HT1080 (cell line): ENCODE data around the gene HIVEP3. TPM values are rescaled to one million over a fixed set of nuclear protein-coding genes. Genes with fewer than 3 reads are reported as not detected.

ENCODE experiments used
- DNase-seq: peaks from one replicate; pipeline ENCODE4 v3.0.0-alpha.2; 2015; ENCODE audit warnings: low read depth
- total RNA-seq: library from RNA; depleted of rRNA; stranded (reverse); fragments of >200 nt; shearing (Covaris generic); gene quantifications from 2 replicates; pipeline ENCODE4 v1.2.3, GENCODE V29; 2014

Gene HIVEP3
- total RNA-seq, 1 experiment from 2014 or later, result 6.2 TPM

- DNase-seq, result no peak
Observed at GRCh38 chr1:41848216-41848952, 70.3 kb downstream of the HIVEP3 start.

DNA sequence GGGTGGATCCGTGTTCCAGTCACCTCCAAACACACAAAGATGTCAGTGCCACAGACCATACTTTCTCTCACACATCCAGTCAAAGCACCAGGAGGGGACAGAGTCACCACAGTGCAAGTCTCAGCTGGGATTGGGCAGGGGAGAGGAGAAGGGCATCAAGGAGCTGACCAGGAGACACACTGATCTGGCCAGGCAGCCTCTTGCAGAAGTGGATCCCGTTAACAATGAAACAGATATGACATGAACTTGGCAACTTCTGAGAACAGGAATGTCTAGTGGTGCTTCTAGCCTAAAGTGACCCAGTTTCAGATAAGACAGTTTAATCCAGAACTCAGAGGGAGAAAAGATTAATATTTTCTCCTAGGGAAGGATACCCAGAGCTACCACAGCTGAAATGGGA lies 71.0 kb downstream of the HIVEP3 start:
- DNase-seq, result no peak

DNA sequence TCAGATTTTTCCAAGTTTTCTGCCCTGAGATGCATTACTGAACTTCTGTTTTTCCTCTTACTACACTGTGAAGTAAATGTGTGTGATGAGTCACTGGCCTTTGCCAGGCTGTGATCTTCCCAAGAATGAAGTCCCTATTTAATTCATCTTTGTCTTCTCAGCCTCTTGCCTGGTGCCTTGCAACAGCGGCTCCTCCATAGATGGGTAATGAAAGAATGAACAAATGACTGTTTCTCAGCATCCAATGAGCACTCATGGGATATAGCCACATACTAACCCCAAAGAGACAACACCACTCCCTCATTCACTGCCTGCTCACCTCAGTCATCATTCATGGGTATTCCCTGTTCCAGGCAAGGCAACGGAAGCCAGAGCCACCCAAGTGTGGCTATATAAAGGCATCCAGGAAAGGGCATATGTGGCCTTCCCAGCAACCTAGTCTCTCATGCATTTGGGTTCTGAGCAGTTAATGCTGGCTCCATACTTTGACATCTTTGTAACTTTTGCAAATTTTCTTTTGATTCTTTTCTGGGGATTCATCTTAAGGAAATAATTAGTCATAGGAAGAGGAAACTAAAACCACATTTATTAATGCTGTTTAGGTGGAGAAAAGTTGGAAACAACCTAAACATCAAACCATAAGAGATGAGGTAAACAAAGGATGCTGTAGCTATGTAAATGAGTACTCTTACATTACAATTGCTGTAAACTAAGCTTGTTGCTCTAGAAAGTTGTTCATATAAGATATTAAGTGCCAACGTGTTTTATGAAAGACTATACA lies 71.9 kb downstream of the HIVEP3 start:
- DNase-seq, result peak; percentile 81

GRCh38 chr1:41844781-41845272 lies 73.9 kb downstream of the HIVEP3 start:
- no peak for DNase-seq

DNA sequence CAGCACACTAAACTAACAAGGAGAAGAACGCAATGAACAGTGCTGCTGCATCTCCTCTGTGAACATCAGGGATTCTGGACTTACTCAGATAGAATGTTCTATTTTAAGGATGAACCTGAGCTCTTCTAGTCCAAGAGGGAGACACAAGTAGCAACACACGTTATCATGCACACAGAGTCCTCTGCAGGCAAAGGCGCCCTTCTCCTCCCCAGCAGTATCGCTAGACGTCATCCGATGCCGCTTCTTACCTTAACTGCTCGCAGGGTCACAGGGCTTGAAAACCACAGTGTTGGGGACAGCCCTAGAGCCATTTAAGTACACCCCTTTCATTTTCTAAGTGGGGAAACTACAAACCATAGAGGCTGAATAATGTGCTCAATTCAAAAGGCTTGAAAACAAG lies 74.5 kb downstream of the HIVEP3 start:
- DNase-seq, result no peak

DNA sequence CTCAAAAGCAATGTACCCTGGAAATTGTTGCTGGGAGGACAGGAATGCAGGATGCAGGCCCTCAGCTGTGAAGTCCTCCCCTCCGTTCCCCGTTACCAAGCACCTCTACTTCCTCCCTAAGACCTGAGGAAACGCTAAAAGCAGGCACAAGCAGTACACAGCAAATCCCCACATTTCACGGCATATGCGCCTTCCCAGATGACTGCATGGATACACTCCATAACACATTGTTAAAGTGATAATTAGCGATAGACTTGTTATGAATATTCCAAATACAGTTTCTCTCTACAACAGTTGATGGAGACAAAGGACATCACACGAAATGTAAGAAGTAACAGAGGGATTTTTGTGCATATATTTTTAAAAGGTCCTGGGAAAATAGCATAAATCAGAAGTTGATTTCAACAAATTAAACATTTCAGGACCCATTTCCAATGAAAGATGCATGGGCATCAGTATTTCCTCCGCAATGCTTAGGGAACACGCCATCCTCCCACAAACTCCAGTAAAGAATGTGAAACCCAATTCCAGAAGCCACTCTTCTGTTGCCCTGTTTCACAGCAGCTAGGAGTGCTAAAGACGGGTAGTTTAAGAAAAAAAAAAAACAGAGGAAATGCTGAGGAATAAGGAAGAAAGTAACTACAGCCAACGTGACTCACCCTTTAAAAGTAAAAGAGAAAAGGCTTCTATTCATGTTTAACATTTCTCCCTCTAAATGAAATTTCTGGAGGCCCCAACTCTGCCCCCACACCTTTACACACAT lies 75.5 kb downstream of the HIVEP3 start:
- peak; percentile 89 for DNase-seq

GRCh38 chr1:41842326-41842725 lies 76.4 kb downstream of the HIVEP3 start:
- DNase-seq, result no peak

DNA sequence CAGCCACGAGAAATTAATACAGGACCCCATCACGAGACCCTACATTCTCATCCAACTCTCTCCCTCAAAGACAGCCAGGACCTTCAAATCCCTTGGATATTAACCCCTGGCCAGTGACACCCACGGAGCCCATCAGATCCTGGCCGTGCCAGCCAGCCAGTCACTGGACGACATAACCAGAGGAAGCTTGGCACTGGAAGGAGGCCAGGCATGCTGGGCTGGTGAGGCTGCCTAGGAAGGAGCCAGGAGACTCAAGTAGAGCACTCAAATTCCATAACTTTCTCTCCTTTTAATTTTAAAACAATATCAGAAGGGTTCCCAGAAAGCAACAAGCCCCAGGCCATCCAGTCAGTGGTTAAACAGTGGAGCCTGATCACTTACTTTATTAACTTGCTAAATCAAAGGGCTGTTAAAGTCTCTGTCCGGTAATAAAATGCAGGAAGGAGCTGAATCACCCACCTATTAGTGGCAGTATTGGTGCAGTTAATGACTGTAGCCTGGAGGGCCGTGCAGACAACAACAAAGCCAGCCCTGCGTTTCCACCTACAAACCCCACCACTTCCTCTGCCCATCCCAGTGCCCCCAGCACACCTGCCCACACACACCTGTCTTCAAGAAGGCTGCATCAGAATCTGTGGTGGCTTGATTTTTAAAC lies 78.0 kb downstream of the HIVEP3 start:
- peak; percentile 77 for DNase-seq

GRCh38 chr1:41838266-41838665 lies 80.5 kb downstream of the HIVEP3 start:
- peak; percentile 84 for DNase-seq

GRCh38 chr1:41837691-41838090 lies 81.0 kb downstream of the HIVEP3 start:
- DNase-seq, result no peak

- peak; percentile 54 for DNase-seq
Observed at GRCh38 chr1:41835485-41835884, 83.2 kb downstream of the HIVEP3 start.

DNA sequence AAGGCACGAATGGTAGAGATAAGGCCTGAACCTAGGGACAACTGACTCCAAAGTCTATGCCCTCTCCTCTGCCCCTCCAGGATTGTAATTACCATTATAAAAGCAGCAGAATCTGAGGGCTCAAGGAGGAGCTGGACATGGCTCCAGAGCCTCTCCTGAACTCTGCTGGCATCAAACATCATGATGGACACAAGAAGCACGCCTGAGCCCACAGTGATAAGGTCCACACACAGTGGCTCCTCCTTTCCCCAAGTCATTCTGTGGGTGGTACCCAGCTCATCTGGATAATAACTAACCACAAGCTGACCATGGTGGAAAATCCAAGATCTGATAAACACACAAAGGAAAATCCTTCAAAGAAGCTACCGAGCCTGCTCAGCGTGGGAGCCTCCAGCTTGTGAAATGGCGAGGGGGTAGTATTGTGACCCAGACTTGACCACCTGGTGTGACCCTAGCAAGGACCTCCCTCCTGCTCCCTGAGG lies 85.2 kb downstream of the HIVEP3 start:
- no peak for DNase-seq

- no peak for DNase-seq
Observed at GRCh38 chr1:41830726-41831125, 88.0 kb downstream of the HIVEP3 start.

DNA sequence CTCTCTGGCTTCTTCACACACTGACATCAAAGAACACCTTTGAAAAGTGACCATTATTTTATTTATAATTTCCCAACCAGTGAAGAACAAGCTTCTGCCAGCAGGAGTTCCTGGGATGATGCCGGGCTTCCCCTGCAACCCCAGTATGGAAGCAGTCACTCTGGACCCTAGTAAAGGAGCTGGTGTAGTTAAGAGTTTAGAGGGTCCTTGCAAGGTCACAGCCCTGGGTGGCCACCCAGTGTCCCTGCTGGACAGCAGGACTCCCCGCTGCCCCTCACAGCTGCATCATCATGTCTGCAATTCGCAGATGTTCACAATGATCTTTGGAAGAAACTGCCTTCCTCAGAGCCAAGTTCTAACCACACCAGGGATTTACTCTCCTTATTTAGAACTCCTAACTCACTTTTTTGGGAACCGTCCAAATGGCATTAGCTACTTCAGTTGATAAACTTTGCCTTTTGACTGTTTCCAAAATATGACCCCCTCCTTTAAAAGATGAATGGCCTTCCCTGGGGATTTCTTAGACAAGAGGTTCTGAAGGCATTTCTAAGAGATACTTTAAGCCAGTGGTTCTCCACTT lies 90.6 kb downstream of the HIVEP3 start:
- no peak for DNase-seq

GRCh38 chr1:41823471-41823870 lies 95.3 kb downstream of the HIVEP3 start:
- no peak for DNase-seq

DNA sequence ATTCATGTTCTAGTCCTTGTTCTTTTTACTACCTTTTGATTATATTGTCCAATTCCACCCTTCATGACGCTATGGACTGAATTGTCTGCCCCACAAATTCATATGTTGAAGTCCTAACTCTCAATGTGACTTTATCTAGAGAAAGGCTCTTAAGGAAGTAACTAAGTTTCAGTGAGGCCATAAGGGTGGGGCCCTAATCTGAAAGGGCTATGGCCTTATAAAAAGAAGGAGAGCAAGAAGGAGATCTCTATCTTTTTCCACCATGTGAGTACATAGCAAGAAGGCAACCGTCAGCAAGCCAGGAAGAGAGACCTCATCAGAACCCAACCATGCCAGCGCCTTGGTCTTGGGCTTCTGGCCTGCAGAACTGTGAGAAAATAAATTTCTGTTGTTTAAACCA lies 95.9 kb downstream of the HIVEP3 start:
- no peak for DNase-seq

- no peak for DNase-seq
Observed at GRCh38 chr1:41819843-41820242, 98.9 kb downstream of the HIVEP3 start.

DNA sequence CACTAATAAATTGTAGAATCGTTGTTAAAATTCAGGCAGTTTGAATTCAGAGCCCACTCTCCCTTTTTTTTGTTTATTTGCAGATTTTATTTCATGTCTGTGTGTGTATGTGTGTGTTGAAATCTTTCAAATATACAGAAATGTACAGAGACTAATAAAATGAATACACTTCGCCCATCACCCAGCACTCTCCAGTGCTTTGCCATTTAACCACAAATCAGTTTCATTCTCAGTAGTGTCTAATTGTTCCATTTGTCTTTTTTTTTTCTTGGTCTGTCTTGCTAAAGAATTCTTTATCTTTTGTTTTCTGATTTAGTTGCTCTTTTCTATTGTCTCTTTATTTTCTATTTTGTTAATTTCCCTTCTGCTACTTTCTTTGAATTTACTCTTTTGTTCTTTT lies 99.7 kb downstream of the HIVEP3 start:
- DNase-seq, result no peak

GRCh38 chr1:41816061-41816460 lies 102.7 kb downstream of the HIVEP3 start:
- DNase-seq, result no peak

DNA sequence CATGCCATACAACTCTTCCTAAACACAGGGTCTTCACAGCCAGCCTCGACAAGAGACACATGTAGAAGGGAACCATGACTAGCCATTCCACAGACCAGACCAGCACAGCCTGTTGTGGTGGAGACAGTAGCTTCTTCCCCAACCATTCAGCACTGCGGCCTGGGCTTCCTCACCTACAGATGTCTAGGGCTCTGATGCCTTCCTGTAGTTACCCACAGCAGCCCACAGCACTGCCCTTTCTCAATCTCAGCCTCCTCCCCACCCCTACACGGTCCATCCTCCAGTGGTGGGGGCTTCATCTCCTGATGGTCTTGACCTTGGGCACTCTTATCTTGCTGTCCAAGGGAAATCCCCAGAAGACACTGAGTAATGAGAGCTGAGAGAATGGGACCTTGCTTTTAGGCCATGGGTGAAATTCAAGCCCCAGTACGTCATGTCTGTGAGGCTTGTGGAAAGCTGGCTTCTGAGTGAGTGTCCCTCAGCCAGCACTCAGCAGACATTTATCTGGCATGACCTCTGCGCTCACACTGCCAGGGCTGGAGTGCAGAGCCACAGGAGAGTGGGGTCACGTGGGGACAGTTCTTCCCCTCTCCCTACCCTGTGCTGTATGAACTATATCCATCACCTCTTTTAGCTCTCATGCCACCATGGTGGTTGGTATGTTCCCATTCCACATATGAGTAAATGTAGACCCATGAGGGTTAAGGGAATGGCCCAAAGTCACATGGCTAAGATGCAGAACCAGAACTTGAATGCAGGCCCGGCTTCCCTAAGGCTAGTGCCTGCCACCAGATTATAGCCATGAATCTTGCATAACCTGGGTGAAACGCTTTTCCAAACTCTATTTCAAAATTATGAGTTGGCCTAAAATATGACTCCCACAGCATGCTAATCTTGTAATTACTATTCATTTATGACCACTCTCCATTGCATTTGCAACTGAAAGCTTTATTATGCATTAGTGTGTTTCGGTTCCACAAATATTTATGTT lies 104.7 kb downstream of the HIVEP3 start:
- DNase-seq, result no peak
